ENCODE data around the gene POMT1. TPM values are rescaled to one million over a fixed set of nuclear protein-coding genes. Genes with fewer than 3 reads are reported as not detected.

POMT1 gene
- total RNA-seq, 1 experiment from 2014 or later: 34.1 TPM

GRCh38 chr9:131516100-131516499, 13.4 kb downstream of the POMT1 start:
- Histone ChIP-seq H3K4me1 (ENCODE audit: insufficient read depth, low read length) (no peaks in the 10 kb centered on the region), H3K27me3 (ENCODE audit: insufficient read depth, low read length) (no peaks in the 10 kb centered on the region), H2BK12ac (ENCODE audit: insufficient read length, low read depth, low read length) (no peak overlapping the region), H4K20me1 (ENCODE audit: control insufficient read depth, insufficient read depth, insufficient read length) (no peaks in the 10 kb centered on the region), H3T11ph (ENCODE audit: low read length) (no peak overlapping the region), H4K8ac (replicated peaks; ENCODE audit: insufficient read length, low read depth, low read length) (no peak overlapping the region), H3K9me3 (ENCODE audit: control insufficient read depth, low read depth, low read length) (no peaks in the 10 kb centered on the region), H3K27ac (ENCODE audit: insufficient read length, low read depth, low read length) (no peak overlapping the region), H2BK5ac (ENCODE audit: insufficient read length, low read length) (no peak overlapping the region), H4K5ac (ENCODE audit: insufficient read length, low read depth, low read length) (no peak overlapping the region), H2BK20ac (ENCODE audit: low read depth, low read length, poor library complexity, severe bottlenecking) (no peak overlapping the region), H2BK120ac (ENCODE audit: low read depth, low read length, poor library complexity, severe bottlenecking) (no peak overlapping the region), H2AK5ac (ENCODE audit: insufficient read length, low read length) (no peak overlapping the region), H3K79me1 (ENCODE audit: insufficient read depth, low read depth, low read length, poor library complexity, severe bottlenecking) (no peaks in the 10 kb centered on the region), H3K56ac (ENCODE audit: insufficient read length, low read depth, low read length) (no peak overlapping the region), H3K4ac (ENCODE audit: low read depth, low read length) (no peak overlapping the region), H3K14ac (ENCODE audit: insufficient read depth, low read length) (no peak overlapping the region), H4K91ac (ENCODE audit: insufficient read length, low read depth, low read length) (no peak overlapping the region), H3K18ac (ENCODE audit: insufficient read length, low read depth, low read length) (no peak overlapping the region), H3K79me2 (ENCODE audit: insufficient read depth, low read length) (no peaks in the 10 kb centered on the region), H2AFZ (ENCODE audit: low read length) (no peak overlapping the region), H2BK15ac (ENCODE audit: low read depth, low read length) (no peak overlapping the region), H3K23me2 (ENCODE audit: insufficient read length, low read depth, low read length, poor library complexity, severe bottlenecking) (no peaks in the 10 kb centered on the region), H3K23ac (ENCODE audit: insufficient read length, low read depth, low read length) (no peak overlapping the region), H3K9ac (ENCODE audit: extremely low read depth, insufficient read length, low read length) (no peak overlapping the region), H3K4me2 (ENCODE audit: insufficient read depth, insufficient read length, low read length) (no peak overlapping the region)
- Mint-ChIP-seq H3K27ac (no peak overlapping the region), H3K9me3 (no peaks in the 10 kb centered on the region), H3K4me1 (no peaks in the 10 kb centered on the region), H3K36me3 (ENCODE audit: insufficient read depth in 1 of 3, low read depth in 3 of 3) (peaks cover 38 to 74% (median 47%) of the 10 kb centered on the region in 3 experiments), H3K4me3 (no peak overlapping the region), H3K27me3 (ENCODE audit: low read depth) (no peaks in the 10 kb centered on the region)
- WGBS (ENCODE audit: extremely low coverage, insufficient read length, low lambda C conversion rate): no CpG with 5 or more reads among the region's 15 CpGs
- DNase-seq: no peak
- TF ChIP-seq, protein P1, sequence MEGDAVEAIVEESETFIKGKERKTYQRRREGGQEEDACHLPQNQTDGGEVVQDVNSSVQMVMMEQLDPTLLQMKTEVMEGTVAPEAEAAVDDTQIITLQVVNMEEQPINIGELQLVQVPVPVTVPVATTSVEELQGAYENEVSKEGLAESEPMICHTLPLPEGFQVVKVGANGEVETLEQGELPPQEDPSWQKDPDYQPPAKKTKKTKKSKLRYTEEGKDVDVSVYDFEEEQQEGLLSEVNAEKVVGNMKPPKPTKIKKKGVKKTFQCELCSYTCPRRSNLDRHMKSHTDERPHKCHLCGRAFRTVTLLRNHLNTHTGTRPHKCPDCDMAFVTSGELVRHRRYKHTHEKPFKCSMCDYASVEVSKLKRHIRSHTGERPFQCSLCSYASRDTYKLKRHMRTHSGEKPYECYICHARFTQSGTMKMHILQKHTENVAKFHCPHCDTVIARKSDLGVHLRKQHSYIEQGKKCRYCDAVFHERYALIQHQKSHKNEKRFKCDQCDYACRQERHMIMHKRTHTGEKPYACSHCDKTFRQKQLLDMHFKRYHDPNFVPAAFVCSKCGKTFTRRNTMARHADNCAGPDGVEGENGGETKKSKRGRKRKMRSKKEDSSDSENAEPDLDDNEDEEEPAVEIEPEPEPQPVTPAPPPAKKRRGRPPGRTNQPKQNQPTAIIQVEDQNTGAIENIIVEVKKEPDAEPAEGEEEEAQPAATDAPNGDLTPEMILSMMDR (conservative IDR thresholded peaks at IDR 0.05): no peak

All from H9 (cell line).